ENCODE data around the gene TBC1D22A. TPM values are rescaled to one million over a fixed set of nuclear protein-coding genes. Genes with fewer than 3 reads are reported as not detected.

Gene TBC1D22A
- total RNA-seq, 1 experiment from 2014 or later: 20.9 TPM

DNA sequence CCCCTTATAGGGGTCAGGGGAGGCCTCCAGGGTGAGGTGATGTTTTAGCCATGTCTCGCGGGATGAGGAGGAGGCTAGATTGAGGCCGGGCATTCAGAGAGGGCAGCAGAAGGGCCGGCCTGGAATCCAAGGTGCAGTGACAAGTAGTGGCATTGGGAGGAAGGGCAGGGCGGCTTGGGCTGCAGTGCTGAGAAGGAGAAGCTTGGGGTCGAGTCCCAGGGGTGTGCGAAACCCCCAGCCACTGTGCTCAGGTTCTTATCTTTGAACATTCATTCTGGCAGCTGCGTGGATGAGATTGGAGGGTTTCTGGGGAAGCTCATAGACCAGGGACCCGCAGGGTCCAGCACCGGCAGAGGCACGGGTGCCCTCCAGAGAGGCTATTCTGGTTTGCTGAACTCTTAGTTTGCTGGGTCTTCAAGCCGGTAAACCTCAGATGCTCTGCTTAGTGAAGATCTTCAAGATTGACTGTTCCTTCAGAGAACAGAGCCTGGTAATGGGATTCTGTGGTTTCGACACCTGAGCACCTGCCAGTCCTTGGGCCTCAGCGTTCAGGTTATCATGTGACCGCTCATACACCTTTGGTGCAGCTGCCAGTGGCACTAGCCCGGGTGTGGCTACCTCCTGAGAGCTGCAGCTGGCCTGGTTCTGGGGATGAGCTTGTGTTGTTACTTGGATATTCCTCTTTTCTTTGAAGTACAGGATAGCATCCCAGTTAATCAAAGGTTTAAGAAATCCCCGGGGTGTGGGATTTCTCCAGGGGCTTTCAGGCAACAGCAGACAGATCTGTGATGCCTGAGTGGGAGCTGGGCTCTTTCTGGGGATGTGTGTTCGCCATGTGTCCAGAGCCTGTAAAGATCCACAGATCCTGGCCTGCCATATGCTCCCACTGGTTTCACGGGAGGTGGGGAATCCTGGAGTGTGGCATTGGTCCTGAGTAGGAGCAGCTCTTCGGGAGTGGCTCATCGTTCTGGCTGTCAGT is 152.8 kb downstream of the TBC1D22A start:
- CTCF ChIA-PET: no interaction called here
- Histone ChIP-seq H3K9me3 (ENCODE audit: control insufficient read depth in 1 of 2, insufficient read depth in 1 of 2, low read depth in 1 of 2, low read length in 2 of 2) (no peaks in the 10 kb centered on the region), H3K27me3 (ENCODE audit: insufficient read depth, low read length) (no peaks in the 10 kb centered on the region), H3K79me2 (ENCODE audit: insufficient read depth, low read length) (no peaks in the 10 kb centered on the region), H3K9ac (ENCODE audit: low read length) (no peak overlapping the region), H3K4me2 (ENCODE audit: low read length) (no peak overlapping the region), H3K36me3 (ENCODE audit: control insufficient read depth in 1 of 2, insufficient read depth in 2 of 2, low read length in 2 of 2) (0 out of 4 replicates have a peak, but pooled peaks cover 0 to 5% of the 10 kb centered on the region in 2 experiments), H2AFZ (ENCODE audit: low read depth, low read length, poor library complexity, severe bottlenecking) (no peak overlapping the region), H3K4me1 (ENCODE audit: control insufficient read depth in 1 of 2, insufficient read depth in 2 of 2, low read length in 2 of 2) (no peaks in the 10 kb centered on the region), H3K27ac (ENCODE audit: low read depth, low read length) (no peak overlapping the region), H3K9me2 (ENCODE audit: insufficient read depth) (no peaks in the 10 kb centered on the region), H4K20me1 (ENCODE audit: insufficient read depth) (no peaks in the 10 kb centered on the region), H3K4me3 (replicated peaks in 1 of 2; ENCODE audit: low read depth in 1 of 2, low read length in 2 of 2) (no peak overlapping the region)
- DNase-seq (ENCODE audit: low read depth, low spot score) (no peak), ATAC-seq (no peak)
- POLR2A ChIA-PET: no interaction called here
- BruUV-seq (replicated peaks): no TSS peak
- intact Hi-C loops (cut with micrococcal nuclease): no loop called here
- RAD21 ChIA-PET (ENCODE audit: low non-redundant PET in 1 of 2, low total read pairs in 2 of 2, uncharacterized antibody in 2 of 2, unreplicated experiment in 2 of 2): no interaction called here
- TF ChIP-seq EZH2phosphoT487 (IDR thresholded peaks at IDR 0.05; ENCODE audit: borderline replicate concordance) (no peak), POLR2A (IDR thresholded peaks at IDR 0.05; ENCODE audit: borderline replicate concordance, extremely low read depth, insufficient read depth, insufficient read length) (no peak), RAD21 (IDR thresholded peaks at IDR 0.05; ENCODE audit: low read depth) (no peak), ZNF274 (IDR thresholded peaks at IDR 0.05; ENCODE audit: low read depth, low read length) (no peak), EZH2 (IDR thresholded peaks at IDR 0.05) (no peak), JUND (IDR thresholded peaks at IDR 0.05) (no peak), CTCF (IDR thresholded peaks at IDR 0.05 in 2 of 3, conservative IDR thresholded peaks at IDR 0.05 in 1 of 3; ENCODE audit: borderline replicate concordance in 1 of 3, insufficient read depth in 1 of 3, low read depth in 2 of 3, low read length in 2 of 3) (no peak), POLR2AphosphoS5 (IDR thresholded peaks at IDR 0.05; ENCODE audit: low read depth, low read length) (no peak), TCF7L2 (IDR thresholded peaks at IDR 0.05; ENCODE audit: borderline replicate concordance, extremely low read depth, insufficient read depth, insufficient read length) (no peak), SRF (IDR thresholded peaks at IDR 0.05; ENCODE audit: low read depth) (no peak), ELF1 (IDR thresholded peaks at IDR 0.05; ENCODE audit: borderline replicate concordance, low read depth) (no peak), REST (IDR thresholded peaks at IDR 0.05; ENCODE audit: low read depth) (no peak), ZFX (IDR thresholded peaks at IDR 0.05) (no peak)
- TF ChIP-seq, protein P1, sequence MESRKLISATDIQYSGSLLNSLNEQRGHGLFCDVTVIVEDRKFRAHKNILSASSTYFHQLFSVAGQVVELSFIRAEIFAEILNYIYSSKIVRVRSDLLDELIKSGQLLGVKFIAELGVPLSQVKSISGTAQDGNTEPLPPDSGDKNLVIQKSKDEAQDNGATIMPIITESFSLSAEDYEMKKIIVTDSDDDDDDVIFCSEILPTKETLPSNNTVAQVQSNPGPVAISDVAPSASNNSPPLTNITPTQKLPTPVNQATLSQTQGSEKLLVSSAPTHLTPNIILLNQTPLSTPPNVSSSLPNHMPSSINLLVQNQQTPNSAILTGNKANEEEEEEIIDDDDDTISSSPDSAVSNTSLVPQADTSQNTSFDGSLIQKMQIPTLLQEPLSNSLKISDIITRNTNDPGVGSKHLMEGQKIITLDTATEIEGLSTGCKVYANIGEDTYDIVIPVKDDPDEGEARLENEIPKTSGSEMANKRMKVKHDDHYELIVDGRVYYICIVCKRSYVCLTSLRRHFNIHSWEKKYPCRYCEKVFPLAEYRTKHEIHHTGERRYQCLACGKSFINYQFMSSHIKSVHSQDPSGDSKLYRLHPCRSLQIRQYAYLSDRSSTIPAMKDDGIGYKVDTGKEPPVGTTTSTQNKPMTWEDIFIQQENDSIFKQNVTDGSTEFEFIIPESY (IDR thresholded peaks at IDR 0.05; ENCODE audit: extremely low read depth, insufficient replicate concordance, low read length): no peak
- TF ChIP-seq, protein P2, sequence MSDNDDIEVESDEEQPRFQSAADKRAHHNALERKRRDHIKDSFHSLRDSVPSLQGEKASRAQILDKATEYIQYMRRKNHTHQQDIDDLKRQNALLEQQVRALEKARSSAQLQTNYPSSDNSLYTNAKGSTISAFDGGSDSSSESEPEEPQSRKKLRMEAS (IDR thresholded peaks at IDR 0.05): no peak
